Mononuclear cell (primary cell): ENCODE data around the gene CDON. TPM values are rescaled to one million over a fixed set of nuclear protein-coding genes. Genes with fewer than 3 reads are reported as not detected.

Experiments used
- H3K27me3 ChIP-seq: 2 replicates; pipeline ENCODE4 v1.6.0; 2011; ENCODE audit warnings: low read length, control low read depth; ENCODE audit not compliant: insufficient read depth
- H3K4me1 ChIP-seq: 2 replicates; pipeline ENCODE4 v1.5.1; 2011; ENCODE audit warnings: mild to moderate bottlenecking, low read length, control low read depth; ENCODE audit not compliant: insufficient read depth
- H3K4me3 ChIP-seq: 2 replicates; pipeline ENCODE4 v1.5.1; 2011; ENCODE audit warnings: mild to moderate bottlenecking, low read length, moderate library complexity
- H3K9me3 ChIP-seq: 2 replicates; pipeline ENCODE4 v1.5.1; 2011; ENCODE audit warnings: low read depth, mild to moderate bottlenecking, control low read depth, low read length
- total RNA-seq: library from RNA; depleted of rRNA; stranded (reverse); fragments of >200 nt; gene quantifications from one replicate; pipeline ENCODE4 v1.2.3, GENCODE V29; 2012

CDON gene
- total RNA-seq, 1 donor = 1.2 TPM

DNA sequence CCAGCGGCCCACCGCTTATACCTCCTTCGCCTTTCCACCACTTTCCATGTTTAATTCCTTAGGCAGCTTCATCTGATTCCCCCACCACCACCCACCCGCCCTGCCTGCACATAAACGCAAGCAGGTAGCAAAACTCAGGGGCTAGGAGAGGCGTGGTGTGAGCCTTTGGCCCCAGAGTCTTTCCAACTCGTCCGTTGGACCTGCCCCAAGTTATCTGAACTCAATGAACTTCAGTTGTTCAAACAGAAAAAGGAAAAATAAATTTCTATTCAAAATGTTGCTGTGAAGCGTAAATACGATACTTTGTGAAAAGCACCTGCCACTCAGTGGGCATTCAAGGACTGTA lies 814 bp upstream of the CDON start:
- Histone ChIP-seq H3K4me1 (peaks cover 6% of the 10 kb centered on the region), H3K4me3 (no peak overlapping the region), H3K27me3 (peaks cover 38% of the 10 kb centered on the region), H3K9me3 (no peaks in the 10 kb centered on the region)

DNA sequence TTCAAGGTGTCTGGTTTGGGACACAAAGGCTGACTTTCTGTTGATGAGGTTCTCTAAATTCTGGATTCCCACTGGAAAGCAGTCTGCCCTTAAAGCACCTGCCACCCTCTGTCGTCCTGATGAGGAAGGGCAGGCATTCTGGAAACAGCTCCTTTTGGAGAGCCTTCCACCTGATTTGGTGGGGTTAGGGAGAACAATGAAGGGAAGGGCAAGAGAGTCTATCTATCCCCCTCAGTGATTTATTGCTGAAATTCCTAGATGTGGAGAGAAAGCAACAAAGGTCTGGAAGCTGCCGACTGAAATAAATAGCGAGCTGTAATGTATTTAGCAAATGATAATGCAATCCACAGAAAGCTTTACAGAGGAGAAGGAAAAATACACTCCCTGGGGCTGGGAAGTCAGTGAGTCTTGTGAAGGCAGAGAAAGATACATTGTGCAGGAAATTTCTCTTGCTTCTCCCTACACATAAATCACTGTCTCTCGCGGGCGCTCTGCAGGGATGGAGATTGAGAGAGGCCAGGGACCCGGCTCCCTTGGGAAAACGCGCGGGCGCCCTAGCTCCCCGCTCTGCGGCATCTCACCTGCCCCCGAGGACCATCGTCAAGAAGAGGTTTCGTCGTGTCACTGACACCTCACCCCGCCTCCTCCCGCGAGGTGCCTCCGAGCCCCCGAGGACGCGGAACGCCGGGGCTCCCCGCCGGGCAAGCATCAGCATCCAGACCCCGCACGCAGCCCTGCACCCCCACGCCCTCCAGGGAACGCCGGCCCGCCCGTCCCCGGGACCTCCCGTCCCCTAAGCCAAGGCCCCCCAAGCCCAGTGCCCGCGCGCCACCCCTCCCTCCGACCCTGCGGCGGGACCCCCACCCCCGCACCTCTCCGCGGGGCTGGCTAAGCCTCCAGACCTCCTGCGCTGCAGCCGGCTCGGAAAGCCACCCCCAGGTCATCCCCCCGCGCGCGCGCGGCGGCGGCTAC lies 673 bp downstream of the CDON start:
- no peaks in the 10 kb centered on the region for H3K9me3 ChIP-seq
- peaks cover 50% of the 10 kb centered on the region for H3K27me3 ChIP-seq
- peaks cover 6% of the 10 kb centered on the region for H3K4me1 ChIP-seq
- H3K4me3 ChIP-seq = peak overlapping the region; percentile 46

- H3K4me3 ChIP-seq = no peak overlapping the region
- H3K27me3 ChIP-seq = peaks cover 55% of the 10 kb centered on the region
- H3K9me3 ChIP-seq = no peaks in the 10 kb centered on the region
- H3K4me1 ChIP-seq = peaks cover 6% of the 10 kb centered on the region
These were observed 1.9 kb downstream of the CDON start for GRCh38 chr11:126060757-126061171.

- H3K27me3 ChIP-seq = peaks cover 52% of the 10 kb centered on the region
- H3K4me1 ChIP-seq = peaks cover 6% of the 10 kb centered on the region
- H3K4me3 ChIP-seq = no peak overlapping the region
- no peaks in the 10 kb centered on the region for H3K9me3 ChIP-seq
These were observed 3.4 kb downstream of the CDON start for GRCh38 chr11:126059238-126059781.

- no peaks in the 10 kb centered on the region for H3K9me3 ChIP-seq
- H3K27me3 ChIP-seq = peaks cover 52% of the 10 kb centered on the region
- peaks cover 6% of the 10 kb centered on the region for H3K4me1 ChIP-seq
- H3K4me3 ChIP-seq = no peak overlapping the region
These were observed 4.4 kb downstream of the CDON start for GRCh38 chr11:126058105-126058874.

DNA sequence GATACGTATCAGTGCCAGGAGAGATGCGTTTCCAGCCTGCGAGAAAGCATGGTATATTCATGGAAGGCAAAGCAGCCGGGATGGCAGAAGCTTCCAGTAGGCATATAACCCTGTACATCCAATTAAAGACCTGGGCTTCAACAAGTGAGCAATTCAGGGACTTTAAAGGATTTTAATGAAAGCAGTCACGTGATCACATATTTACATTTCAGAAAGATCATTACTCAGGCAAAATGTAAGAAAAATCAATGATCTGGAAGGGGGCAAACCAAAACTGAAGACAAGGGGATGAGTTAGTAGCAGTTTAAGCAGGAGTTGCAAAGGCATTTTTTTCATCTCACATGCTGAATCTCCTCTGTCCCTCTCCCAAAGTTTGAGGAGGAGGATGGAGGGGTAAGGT lies 7.8 kb downstream of the CDON start:
- H3K4me3 ChIP-seq = no peak overlapping the region
- no peaks in the 10 kb centered on the region for H3K4me1 ChIP-seq
- H3K9me3 ChIP-seq = no peaks in the 10 kb centered on the region
- H3K27me3 ChIP-seq = peaks cover 28% of the 10 kb centered on the region

GRCh38 chr11:126054408-126054807 lies 8.3 kb downstream of the CDON start:
- no peaks in the 10 kb centered on the region for H3K4me1 ChIP-seq
- H3K27me3 ChIP-seq = peaks cover 25% of the 10 kb centered on the region
- H3K4me3 ChIP-seq = no peak overlapping the region
- H3K9me3 ChIP-seq = no peaks in the 10 kb centered on the region

GRCh38 chr11:126053415-126054286 lies 9.0 kb downstream of the CDON start:
- H3K27me3 ChIP-seq = peaks cover 21% of the 10 kb centered on the region
- H3K4me3 ChIP-seq = no peak overlapping the region
- no peaks in the 10 kb centered on the region for H3K4me1 ChIP-seq
- no peaks in the 10 kb centered on the region for H3K9me3 ChIP-seq

DNA sequence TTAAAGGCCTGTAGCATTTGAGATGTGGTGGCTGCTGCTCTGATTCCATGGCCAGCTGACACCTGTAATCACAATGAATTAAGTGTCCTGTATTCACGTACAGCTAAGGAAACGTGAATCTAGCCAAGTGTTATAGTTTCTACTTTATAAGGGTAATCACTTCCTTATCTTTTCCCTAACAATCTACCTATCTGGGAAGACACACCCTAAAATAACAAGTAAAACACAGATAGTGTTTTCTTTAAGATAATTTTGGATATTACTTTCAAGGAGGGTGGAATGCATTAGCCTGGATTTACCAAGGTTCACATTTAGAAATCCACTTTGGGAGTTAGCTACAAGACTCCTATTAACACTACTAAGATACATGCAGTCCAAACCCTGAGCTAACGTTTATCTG lies 11.5 kb downstream of the CDON start:
- H3K4me3 ChIP-seq = no peak overlapping the region

DNA sequence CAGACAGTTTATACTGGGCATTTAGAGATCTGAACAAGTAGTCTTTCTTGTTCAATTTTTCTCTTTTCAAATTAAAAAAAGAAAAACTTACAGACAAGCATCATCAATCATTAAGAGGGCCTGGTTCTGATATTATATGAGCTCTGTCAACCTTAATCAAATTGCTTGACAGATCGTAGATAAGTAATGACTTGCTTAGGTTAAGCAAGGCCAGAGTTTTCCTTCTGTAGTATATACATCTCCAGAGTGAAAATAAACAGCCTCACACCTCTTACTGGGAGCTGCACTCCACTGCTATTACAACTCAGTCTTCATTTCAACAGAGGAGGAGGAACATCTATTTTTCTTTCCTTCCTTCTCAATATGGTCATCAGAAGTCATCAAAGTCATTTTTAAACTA lies 13.5 kb downstream of the CDON start:
- Histone ChIP-seq H3K9me3 (no peaks in the 10 kb centered on the region), H3K27me3 (peaks cover 2% of the 10 kb centered on the region), H3K4me1 (no peaks in the 10 kb centered on the region), H3K4me3 (no peak overlapping the region)

More for the DNA sequence above, 11.5 kb downstream of the CDON start:
- Histone ChIP-seq H3K4me1 (no peaks in the 10 kb centered on the region), H3K27me3 (peaks cover 6% of the 10 kb centered on the region), H3K9me3 (no peaks in the 10 kb centered on the region)

- H3K27me3 ChIP-seq = peaks cover 2% of the 10 kb centered on the region
- no peak overlapping the region for H3K4me3 ChIP-seq
- no peaks in the 10 kb centered on the region for H3K9me3 ChIP-seq
- no peaks in the 10 kb centered on the region for H3K4me1 ChIP-seq
These were observed 14.5 kb downstream of the CDON start for GRCh38 chr11:126048197-126048596.

GRCh38 chr11:126046570-126047195 lies 16.0 kb downstream of the CDON start:
- Histone ChIP-seq H3K9me3 (no peaks in the 10 kb centered on the region), H3K27me3 (peaks cover 2% of the 10 kb centered on the region), H3K4me1 (no peaks in the 10 kb centered on the region), H3K4me3 (no peak overlapping the region)

GRCh38 chr11:126039485-126040271 lies 23.0 kb downstream of the CDON start:
- Histone ChIP-seq H3K4me3 (no peak overlapping the region), H3K27me3 (no peaks in the 10 kb centered on the region)

More at GRCh38 chr11:126039485-126040271, 23.0 kb downstream of the CDON start:
- H3K4me1 ChIP-seq = no peaks in the 10 kb centered on the region
- H3K9me3 ChIP-seq = no peaks in the 10 kb centered on the region
